ENCODE results near the gene LMAN1L.

The LMAN1L gene

GRCh38 chr15:74815121-74815934, 2.7 kb downstream of the LMAN1L start:
- 76% methylated on average over 9 of the region's 10 CpGs for WGBS
- no peak for DNase-seq
- Histone ChIP-seq H4K91ac (ENCODE audit: low read length) (no peak overlapping the region), H3K23ac (ENCODE audit: low read length in 2 of 2) (no peak overlapping the region), H3K4me1 (ENCODE audit: control insufficient read depth, insufficient read depth, low read depth, low read length) (peaks cover 22% of the 10 kb centered on the region), H2AFZ (ENCODE audit: low read depth, low read length) (no peak overlapping the region), H3K18ac (ENCODE audit: low read depth in 1 of 2, low read length in 2 of 2) (no peak overlapping the region), H2BK15ac (ENCODE audit: low read depth, poor library complexity, severe bottlenecking) (no peak overlapping the region), H3K4ac (ENCODE audit: low read depth in 1 of 2, low read length in 2 of 2) (no peak overlapping the region), H2BK120ac (ENCODE audit: low read depth, low read length) (no peak overlapping the region), H3K27me3 (ENCODE audit: control insufficient read depth in 1 of 2, insufficient read depth in 1 of 2, low read length in 2 of 2) (peaks cover 3 to 16% of the 10 kb centered on the region in 2 experiments), H3K79me1 (replicated peaks; ENCODE audit: low read length, poor library complexity, severe bottlenecking) (no peaks in the 10 kb centered on the region), H3K4me2 (ENCODE audit: low read length, poor library complexity, severe bottlenecking) (no peak overlapping the region), H3K27ac (ENCODE audit: low read length, poor library complexity, severe bottlenecking) (no peak overlapping the region), H3K9me3 (ENCODE audit: control insufficient read depth, low read length) (no peaks in the 10 kb centered on the region), H3K9ac (ENCODE audit: low read length) (no peak overlapping the region), H3K14ac (ENCODE audit: low read length in 2 of 2) (no peak overlapping the region), H3K4me3 (ENCODE audit: insufficient read depth in 1 of 2, low read depth in 1 of 2, low read length in 2 of 2) (no peak overlapping the region), H2BK12ac (ENCODE audit: low read length in 2 of 2) (no peak overlapping the region), H2AK5ac (ENCODE audit: low read length, severe bottlenecking) (no peak overlapping the region), H3K36me3 (ENCODE audit: control insufficient read depth in 1 of 2, insufficient read depth in 2 of 2, low read depth in 1 of 2, low read length in 2 of 2) (no peaks in the 10 kb centered on the region), H4K8ac (ENCODE audit: low read length) (no peak overlapping the region), H2BK5ac (ENCODE audit: low read depth, low read length, poor library complexity, severe bottlenecking) (no peak overlapping the region)

GRCh38 chr15:74815961-74816360, 3.3 kb downstream of the LMAN1L start:
- no peak for DNase-seq
- no peak overlapping the region for H3K23ac ChIP-seq (ENCODE audit: low read length in 2 of 2)
- no peak overlapping the region for H3K9ac ChIP-seq (ENCODE audit: low read length)
- no peak overlapping the region for H3K27ac ChIP-seq (ENCODE audit: low read length, poor library complexity, severe bottlenecking)
- H3K18ac ChIP-seq (ENCODE audit: low read depth in 1 of 2, low read length in 2 of 2) = no peak overlapping the region
- H3K4me2 ChIP-seq (ENCODE audit: low read length, poor library complexity, severe bottlenecking) = no peak overlapping the region
- H4K91ac ChIP-seq (ENCODE audit: low read length) = no peak overlapping the region
- WGBS = 96% methylated on average over 15 of the region's 15 CpGs
- no peak overlapping the region for H3K4me3 ChIP-seq (ENCODE audit: insufficient read depth in 1 of 2, low read depth in 1 of 2, low read length in 2 of 2)
- H3K9me3 ChIP-seq (ENCODE audit: control insufficient read depth, low read length) = no peaks in the 10 kb centered on the region
- no peak overlapping the region for H2AFZ ChIP-seq (ENCODE audit: low read depth, low read length)
- no peaks in the 10 kb centered on the region for H3K79me1 ChIP-seq (replicated peaks; ENCODE audit: low read length, poor library complexity, severe bottlenecking)
- H3K4ac ChIP-seq (ENCODE audit: low read depth in 1 of 2, low read length in 2 of 2) = no peak overlapping the region
- no peaks in the 10 kb centered on the region for H3K36me3 ChIP-seq (ENCODE audit: control insufficient read depth in 1 of 2, insufficient read depth in 2 of 2, low read depth in 1 of 2, low read length in 2 of 2)
- no peak overlapping the region for H2BK5ac ChIP-seq (ENCODE audit: low read depth, low read length, poor library complexity, severe bottlenecking)
- H2BK15ac ChIP-seq (ENCODE audit: low read depth, poor library complexity, severe bottlenecking) = no peak overlapping the region
- H2BK120ac ChIP-seq (ENCODE audit: low read depth, low read length) = no peak overlapping the region
- peaks cover 21% of the 10 kb centered on the region for H3K4me1 ChIP-seq (ENCODE audit: control insufficient read depth, insufficient read depth, low read depth, low read length)
- H3K14ac ChIP-seq (ENCODE audit: low read length in 2 of 2) = no peak overlapping the region
- no peak overlapping the region for H2BK12ac ChIP-seq (ENCODE audit: low read length in 2 of 2)
- H2AK5ac ChIP-seq (ENCODE audit: low read length, severe bottlenecking) = no peak overlapping the region
- H3K27me3 ChIP-seq (ENCODE audit: control insufficient read depth in 1 of 2, insufficient read depth in 1 of 2, low read length in 2 of 2) = peaks cover 3 to 16% of the 10 kb centered on the region in 2 experiments
- no peak overlapping the region for H4K8ac ChIP-seq (ENCODE audit: low read length)

DNA sequence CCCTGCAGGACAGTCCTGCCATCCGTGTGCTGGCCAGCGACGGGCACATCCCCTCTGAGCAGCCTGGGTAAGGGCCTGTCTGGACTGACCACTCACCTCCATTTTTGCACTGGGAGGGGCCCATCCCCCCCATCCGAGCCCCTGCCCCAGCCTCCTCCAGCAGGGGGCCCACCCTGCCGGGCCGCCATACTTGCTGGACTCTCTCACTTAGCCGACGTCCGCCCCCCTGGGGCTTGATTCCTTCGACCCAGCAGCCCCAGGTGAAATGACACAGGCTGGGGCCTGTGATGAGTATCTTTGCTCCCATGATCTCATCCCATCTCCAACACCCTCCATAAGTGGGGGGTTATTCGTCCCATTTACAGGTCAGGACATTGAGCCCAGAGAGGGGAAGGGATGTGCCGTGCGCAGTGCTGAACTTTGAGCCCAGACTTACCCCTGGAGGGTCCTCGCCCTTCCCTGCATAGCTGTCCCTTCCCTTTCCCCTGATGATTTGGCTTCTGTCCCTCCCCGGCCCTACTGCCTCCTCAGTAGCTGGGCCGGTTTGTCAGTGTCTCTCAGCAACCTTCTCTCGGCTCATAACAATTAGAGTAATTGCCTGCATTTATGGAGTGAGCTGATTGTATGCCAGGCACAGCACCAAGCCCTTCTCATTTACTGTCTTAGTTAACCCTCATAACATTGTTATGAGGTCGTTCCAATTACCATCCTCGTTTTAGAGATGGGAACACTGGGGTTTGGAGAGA, 4.2 kb downstream of the LMAN1L start:
- Histone ChIP-seq H2AFZ (ENCODE audit: low read depth, low read length) (peak overlapping the region; percentile 24), H3K9ac (ENCODE audit: low read length) (no peak overlapping the region), H3K4ac (ENCODE audit: low read depth in 1 of 2, low read length in 2 of 2) (no peak overlapping the region), H2BK15ac (ENCODE audit: low read depth, poor library complexity, severe bottlenecking) (no peak overlapping the region), H3K9me3 (ENCODE audit: control insufficient read depth, low read length) (no peaks in the 10 kb centered on the region), H3K79me1 (replicated peaks; ENCODE audit: low read length, poor library complexity, severe bottlenecking) (no peaks in the 10 kb centered on the region), H4K8ac (ENCODE audit: low read length) (no peak overlapping the region), H3K14ac (ENCODE audit: low read length in 2 of 2) (peak overlapping the region in 1 of 2 experiments; percentile 74), H3K36me3 (ENCODE audit: control insufficient read depth in 1 of 2, insufficient read depth in 2 of 2, low read depth in 1 of 2, low read length in 2 of 2) (no peaks in the 10 kb centered on the region), H2BK5ac (ENCODE audit: low read depth, low read length, poor library complexity, severe bottlenecking) (no peak overlapping the region), H3K4me1 (ENCODE audit: control insufficient read depth, insufficient read depth, low read depth, low read length) (peaks cover 21% of the 10 kb centered on the region), H2BK120ac (ENCODE audit: low read depth, low read length) (no peak overlapping the region), H3K4me2 (ENCODE audit: low read length, poor library complexity, severe bottlenecking) (no peak overlapping the region), H2AK5ac (ENCODE audit: low read length, severe bottlenecking) (no peak overlapping the region), H3K27me3 (ENCODE audit: control insufficient read depth in 1 of 2, insufficient read depth in 1 of 2, low read length in 2 of 2) (peaks cover 3 to 16% of the 10 kb centered on the region in 2 experiments), H4K91ac (ENCODE audit: low read length) (no peak overlapping the region), H3K23ac (ENCODE audit: low read length in 2 of 2) (no peak overlapping the region), H3K27ac (ENCODE audit: low read length, poor library complexity, severe bottlenecking) (no peak overlapping the region), H3K4me3 (ENCODE audit: insufficient read depth in 1 of 2, low read depth in 1 of 2, low read length in 2 of 2) (no peak overlapping the region), H3K18ac (ENCODE audit: low read depth in 1 of 2, low read length in 2 of 2) (no peak overlapping the region), H2BK12ac (ENCODE audit: low read length in 2 of 2) (no peak overlapping the region)
- DNase-seq = no peak
- WGBS = 68% methylated on average over 19 of the region's 19 CpGs

- Histone ChIP-seq H3K36me3 (ENCODE audit: control insufficient read depth in 1 of 2, insufficient read depth in 2 of 2, low read depth in 1 of 2, low read length in 2 of 2) (no peaks in the 10 kb centered on the region), H3K79me1 (replicated peaks; ENCODE audit: low read length, poor library complexity, severe bottlenecking) (no peaks in the 10 kb centered on the region), H3K9ac (ENCODE audit: low read length) (no peak overlapping the region), H3K27me3 (ENCODE audit: control insufficient read depth in 1 of 2, insufficient read depth in 1 of 2, low read length in 2 of 2) (peaks cover 4 to 18% of the 10 kb centered on the region in 2 experiments), H2BK5ac (ENCODE audit: low read depth, low read length, poor library complexity, severe bottlenecking) (no peak overlapping the region), H4K8ac (ENCODE audit: low read length) (no peak overlapping the region), H2BK120ac (ENCODE audit: low read depth, low read length) (no peak overlapping the region), H3K4ac (ENCODE audit: low read depth in 1 of 2, low read length in 2 of 2) (no peak overlapping the region), H4K91ac (ENCODE audit: low read length) (no peak overlapping the region), H3K27ac (ENCODE audit: low read length, poor library complexity, severe bottlenecking) (no peak overlapping the region), H2BK12ac (ENCODE audit: low read length in 2 of 2) (no peak overlapping the region), H3K23ac (ENCODE audit: low read length in 2 of 2) (no peak overlapping the region), H2AK5ac (ENCODE audit: low read length, severe bottlenecking) (no peak overlapping the region), H2AFZ (ENCODE audit: low read depth, low read length) (peak overlapping the region; percentile 24), H3K14ac (ENCODE audit: low read length in 2 of 2) (no peak overlapping the region), H3K18ac (ENCODE audit: low read depth in 1 of 2, low read length in 2 of 2) (no peak overlapping the region), H2BK15ac (ENCODE audit: low read depth, poor library complexity, severe bottlenecking) (no peak overlapping the region), H3K4me2 (ENCODE audit: low read length, poor library complexity, severe bottlenecking) (no peak overlapping the region), H3K9me3 (ENCODE audit: control insufficient read depth, low read length) (no peaks in the 10 kb centered on the region), H3K4me1 (ENCODE audit: control insufficient read depth, insufficient read depth, low read depth, low read length) (peaks cover 21% of the 10 kb centered on the region), H3K4me3 (ENCODE audit: insufficient read depth in 1 of 2, low read depth in 1 of 2, low read length in 2 of 2) (no peak overlapping the region)
- peak; percentile 14 for DNase-seq
- WGBS = 43% methylated on average over 9 of the region's 9 CpGs
Observed at GRCh38 chr15:74817370-74817737, 4.7 kb downstream of the LMAN1L start.

All from mesenchymal stem cell (in vitro differentiated cells and primary cell).